Gastrocnemius medialis (tissue), 4 donors: ENCODE results near the gene ASB1.

Source experiments
- POLR2A ChIP-seq, 2 donors: fragments of 450-650 bp; IDR thresholded peaks; one replicate each; pipeline ENCODE4 v1.6.1; 2017; ENCODE audit warnings: antibody characterized with exemption in 2 of 2, mild to moderate bottlenecking in 2 of 2, moderate library complexity in 2 of 2
- TF ChIP-seq, protein P1 (sequence below), 5 experiments: fragments of 450-650 bp in 3 of 5; fragments of 200-600 bp in 2 of 5; sonication (generic) in 2 of 5; IDR thresholded peaks in 4 of 5; conservative IDR thresholded peaks in 1 of 5; 1 replicate in 4 of 5; 2 replicates in 1 of 5; pipeline ENCODE4 v1.5.1; 2016 to 2019; ENCODE audit warnings: antibody characterized with exemption in 5 of 5, mild to moderate bottlenecking in 3 of 5, moderate library complexity in 3 of 5

DNA sequence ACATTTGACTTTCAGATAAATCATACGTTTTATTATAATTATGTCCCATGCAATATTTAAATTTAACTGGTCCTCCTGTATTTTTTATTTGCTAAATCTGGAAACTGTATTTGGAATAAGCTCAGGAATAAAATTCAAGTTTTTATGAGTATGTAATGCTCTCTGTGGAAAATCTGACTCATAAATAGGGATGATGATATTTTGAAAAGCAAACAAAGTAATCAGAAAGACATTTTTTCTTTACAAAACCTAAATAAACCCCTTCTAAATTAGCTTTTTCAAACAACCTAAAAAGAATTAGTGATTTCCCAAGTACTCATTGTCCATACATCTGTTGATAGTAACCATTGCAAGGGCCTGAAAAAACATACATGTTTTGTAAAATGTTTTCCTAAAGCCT, 41.1 kb downstream of the ASB1 start:
- TF ChIP-seq, protein P1, sequence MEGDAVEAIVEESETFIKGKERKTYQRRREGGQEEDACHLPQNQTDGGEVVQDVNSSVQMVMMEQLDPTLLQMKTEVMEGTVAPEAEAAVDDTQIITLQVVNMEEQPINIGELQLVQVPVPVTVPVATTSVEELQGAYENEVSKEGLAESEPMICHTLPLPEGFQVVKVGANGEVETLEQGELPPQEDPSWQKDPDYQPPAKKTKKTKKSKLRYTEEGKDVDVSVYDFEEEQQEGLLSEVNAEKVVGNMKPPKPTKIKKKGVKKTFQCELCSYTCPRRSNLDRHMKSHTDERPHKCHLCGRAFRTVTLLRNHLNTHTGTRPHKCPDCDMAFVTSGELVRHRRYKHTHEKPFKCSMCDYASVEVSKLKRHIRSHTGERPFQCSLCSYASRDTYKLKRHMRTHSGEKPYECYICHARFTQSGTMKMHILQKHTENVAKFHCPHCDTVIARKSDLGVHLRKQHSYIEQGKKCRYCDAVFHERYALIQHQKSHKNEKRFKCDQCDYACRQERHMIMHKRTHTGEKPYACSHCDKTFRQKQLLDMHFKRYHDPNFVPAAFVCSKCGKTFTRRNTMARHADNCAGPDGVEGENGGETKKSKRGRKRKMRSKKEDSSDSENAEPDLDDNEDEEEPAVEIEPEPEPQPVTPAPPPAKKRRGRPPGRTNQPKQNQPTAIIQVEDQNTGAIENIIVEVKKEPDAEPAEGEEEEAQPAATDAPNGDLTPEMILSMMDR (IDR thresholded peaks at IDR 0.05 in 4 of 5, conservative IDR thresholded peaks at IDR 0.05 in 1 of 5), result no peak
- TF ChIP-seq POLR2A (IDR thresholded peaks at IDR 0.05), result no peak
